Effector CD4-positive, alpha-beta T cell (primary cell): ENCODE data around the gene XRCC3.
"Not testable (repeated sequence)": the region's sequence is repeated elsewhere in the genome, so short reads cannot be mapped to it uniquely, and the experiment has no call there.

Source experiments
- DNase-seq: peaks from one replicate; pipeline ENCODE4 v3.0.0-alpha.2; 2020

The XRCC3 gene

DNA sequence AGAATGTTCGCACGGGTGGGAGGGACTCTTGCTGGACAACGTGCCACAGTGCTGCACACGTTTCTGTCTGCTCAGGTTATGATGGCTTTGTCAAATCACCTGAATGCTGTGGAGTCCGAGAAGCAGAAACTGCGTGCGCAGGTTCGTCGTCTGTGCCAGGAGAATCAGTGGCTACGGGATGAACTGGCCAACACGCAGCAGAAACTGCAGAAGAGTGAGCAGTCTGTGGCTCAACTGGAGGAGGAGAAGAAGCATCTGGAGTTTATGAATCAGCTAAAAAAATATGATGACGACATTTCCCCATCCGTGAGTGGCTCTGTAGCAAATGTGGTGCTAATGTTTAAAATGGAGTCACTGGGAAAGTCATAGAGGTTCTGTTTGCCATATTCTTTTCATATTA lies 57.8 kb downstream of the XRCC3 start:
- no peak for DNase-seq

DNA sequence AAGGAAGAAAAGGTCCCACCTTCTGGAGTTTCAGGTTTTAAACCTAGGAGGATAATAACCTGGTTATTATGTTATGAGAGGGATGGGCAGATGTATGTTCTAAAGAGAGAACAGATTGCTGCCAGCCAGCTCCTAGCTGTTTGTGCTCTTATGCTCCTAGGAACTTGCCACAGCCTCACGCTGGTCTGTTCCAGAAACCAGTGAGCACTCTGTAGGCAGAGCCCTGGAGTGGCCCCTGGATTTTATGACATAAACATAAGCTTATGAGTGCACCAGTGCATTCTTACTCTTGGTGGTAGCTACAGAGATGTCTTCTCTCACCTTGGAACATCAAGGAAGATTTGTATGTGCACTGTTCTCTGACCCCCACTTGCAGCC lies 58.5 kb downstream of the XRCC3 start:
- DNase-seq = no peak

DNA sequence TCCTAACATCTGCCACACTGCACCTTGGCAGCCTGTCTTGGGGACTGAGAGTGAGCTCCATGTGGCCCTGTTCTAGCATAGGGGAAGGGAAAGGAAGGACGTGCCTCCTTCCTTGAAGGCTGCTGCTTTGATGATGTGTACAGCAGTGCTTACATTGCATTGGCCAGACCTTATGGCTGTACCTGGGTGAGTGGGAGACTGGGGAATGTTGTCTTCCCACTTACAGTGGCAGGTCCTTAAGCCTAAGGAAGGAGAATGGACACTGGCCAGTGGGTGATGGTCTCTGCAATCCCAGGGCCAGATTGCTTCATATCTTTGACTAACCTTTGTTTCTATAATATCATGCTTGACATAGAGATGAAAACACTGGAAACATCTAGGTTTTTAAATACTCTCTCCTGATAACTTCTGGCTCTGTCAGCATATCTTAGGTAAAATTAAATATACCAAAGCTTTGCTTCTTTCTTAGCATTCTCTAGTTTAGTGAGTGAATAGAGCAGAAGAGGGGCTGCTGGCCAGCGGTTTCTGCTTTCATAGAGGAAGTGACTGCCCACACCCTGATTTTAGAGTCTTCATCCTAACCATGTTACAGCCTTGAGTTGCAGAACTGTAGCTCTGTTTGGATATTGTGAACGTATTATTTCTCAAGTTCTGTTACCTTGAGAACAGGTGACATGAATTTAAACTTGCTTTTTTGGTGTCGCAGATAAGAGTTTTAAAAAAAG lies 59.1 kb downstream of the XRCC3 start:
- DNase-seq = no peak

DNA sequence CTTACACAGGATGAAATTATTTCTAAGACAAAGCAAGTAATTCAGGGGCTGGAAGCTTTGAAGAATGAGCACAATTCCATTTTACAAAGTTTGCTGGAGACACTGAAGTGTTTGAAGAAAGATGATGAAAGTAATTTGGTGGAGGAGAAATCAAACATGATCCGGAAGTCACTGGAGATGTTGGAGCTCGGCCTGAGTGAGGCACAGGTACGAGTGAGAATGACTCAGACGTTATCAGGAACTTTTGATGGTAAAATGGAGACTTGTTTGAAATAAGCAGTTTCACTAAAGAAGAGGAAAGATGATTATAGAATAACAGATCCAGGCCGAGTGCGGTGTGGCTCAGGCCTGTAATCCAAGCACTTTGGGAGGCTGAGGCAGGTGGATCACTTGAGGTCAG lies 60.6 kb downstream of the XRCC3 start:
- no peak for DNase-seq

DNA sequence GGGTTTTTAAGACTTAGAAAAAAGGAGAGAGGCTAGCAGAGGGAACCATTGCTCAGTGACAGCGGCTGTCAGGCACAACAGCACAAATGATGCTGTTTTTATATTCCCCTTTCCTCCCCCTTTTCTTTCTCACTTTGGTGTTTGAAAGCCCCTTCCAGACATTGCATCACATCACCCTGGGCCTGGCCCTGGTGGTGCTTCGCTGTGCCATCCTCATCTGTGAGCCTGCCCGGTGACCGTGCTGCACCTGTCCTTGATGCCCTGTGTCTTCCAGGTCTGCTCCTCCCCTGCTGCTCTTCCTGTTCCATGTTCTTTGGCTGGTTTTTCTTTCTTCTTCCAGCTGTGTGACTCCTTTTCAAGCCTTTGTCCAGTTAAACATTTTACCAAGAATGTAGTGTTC lies 61.4 kb downstream of the XRCC3 start:
- no peak for DNase-seq

DNA sequence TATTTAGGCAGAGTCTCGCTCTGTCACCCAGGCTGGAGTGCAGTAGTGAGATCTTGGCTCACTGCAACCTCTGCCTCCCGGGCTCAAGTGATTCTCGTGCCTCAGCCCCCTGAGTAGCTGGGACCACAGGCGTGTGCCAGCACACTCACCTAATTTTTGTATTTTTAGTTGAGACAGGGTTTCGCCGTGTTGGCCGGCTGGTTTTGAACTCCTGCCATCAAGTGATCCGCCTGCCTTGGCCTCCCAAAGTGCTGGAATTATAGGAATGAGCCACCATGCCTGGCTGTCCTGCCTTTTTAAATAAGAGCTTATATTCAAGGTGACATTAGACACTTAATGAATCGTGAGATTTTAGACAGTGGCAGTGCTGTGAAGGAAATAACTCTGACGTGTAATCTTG lies 61.9 kb downstream of the XRCC3 start:
- not testable (repeated sequence) for DNase-seq

DNA sequence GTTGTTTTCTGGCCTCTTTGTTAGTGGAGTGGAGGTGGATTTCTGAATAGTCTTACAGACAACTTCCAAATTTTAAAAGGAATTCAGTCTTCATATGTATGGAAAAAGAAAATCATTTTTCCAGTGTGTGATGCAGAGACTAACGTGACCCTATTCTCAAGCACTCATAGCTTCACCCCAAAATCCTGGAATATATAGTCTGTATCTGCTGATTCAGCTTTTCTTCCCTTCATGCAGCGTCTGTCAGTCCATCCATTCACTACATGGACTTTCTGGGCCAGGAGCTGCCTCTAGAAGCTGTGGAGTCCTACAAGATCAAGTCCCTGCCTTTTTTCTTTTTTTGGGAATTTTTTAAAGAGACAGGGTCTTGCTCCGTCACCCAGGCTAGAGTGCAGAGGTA lies 62.4 kb downstream of the XRCC3 start:
- DNase-seq = no peak

DNA sequence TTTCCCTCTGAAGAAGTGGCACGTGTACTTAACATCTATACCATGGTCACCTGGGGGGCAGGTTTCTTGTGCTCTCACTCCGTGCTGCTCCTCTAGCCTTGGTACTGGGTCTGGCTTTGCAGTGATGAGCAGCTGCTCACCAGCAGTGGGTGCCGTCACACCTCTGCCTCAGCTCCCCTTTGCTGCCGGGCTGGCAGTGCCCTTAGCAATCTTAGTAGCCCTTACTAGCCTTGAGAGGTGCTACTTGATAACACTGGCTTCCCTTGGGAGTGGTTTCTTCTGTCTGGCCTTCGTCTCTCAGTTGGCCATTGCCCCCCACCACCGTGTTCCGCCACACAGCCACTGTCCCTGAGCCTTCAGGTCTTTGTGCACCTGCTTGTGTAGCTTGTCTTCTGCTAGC lies 63.7 kb downstream of the XRCC3 start:
- DNase-seq = no peak

DNA sequence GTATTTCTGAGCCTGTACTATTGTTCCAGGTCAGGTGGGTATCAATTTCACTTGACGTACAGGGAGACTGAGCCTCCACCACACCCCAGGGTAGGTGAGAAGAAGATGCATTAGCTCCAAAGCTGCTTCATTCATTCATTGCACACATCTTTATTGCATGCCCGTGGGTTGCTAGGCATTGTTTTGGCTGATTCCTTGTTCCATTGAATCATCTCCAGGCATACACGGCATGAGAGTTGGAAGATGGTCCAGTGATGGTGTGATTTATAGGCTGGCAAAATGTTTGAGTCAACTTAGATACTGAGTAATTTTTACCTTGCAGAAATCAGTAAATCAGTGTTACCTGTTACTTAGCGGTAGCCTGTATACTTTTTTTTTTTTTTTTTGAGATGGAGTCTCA lies 65.0 kb downstream of the XRCC3 start:
- no peak for DNase-seq

DNA sequence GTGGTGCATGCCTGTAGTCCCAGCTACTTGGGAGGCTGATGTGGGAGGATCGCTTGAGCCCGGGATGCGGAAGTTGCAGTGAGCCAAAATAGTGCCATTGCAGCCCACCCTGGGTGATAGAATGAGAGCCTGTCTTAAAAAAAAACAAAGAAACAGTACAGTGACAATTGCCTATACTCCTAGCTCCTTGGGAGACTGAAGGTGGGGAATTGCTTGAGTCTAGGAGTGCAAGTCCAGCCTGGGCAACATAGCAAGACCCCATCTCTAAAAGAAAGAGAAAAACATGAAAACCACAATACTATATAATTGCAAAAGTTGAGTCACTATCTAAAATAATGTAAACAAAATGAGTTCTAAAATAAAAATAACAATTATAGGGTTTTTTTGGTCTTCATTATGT lies 66.2 kb downstream of the XRCC3 start:
- no peak for DNase-seq
